ENCODE measurements around the gene HSPB9.

Gene HSPB9

GRCh38 chr17:42130310-42130936 is 7.8 kb downstream of the HSPB9 start:
- no peak overlapping the region for H3K4me2 ChIP-seq (ENCODE audit: low read length)
- no peak overlapping the region for H3K9ac ChIP-seq
- no peaks in the 10 kb centered on the region for H3K9me3 ChIP-seq (ENCODE audit: control insufficient read depth, low read length)
- no peaks in the 10 kb centered on the region for H3K36me3 ChIP-seq (ENCODE audit: control insufficient read depth, insufficient read depth, low read length)
- H3K27ac ChIP-seq: peak overlapping the region; percentile 46
- no peak overlapping the region for H2AFZ ChIP-seq
- H3K4me1 ChIP-seq: peaks cover 15% of the 10 kb centered on the region
- H3K4me3 ChIP-seq (ENCODE audit: low read depth, low read length): no peak overlapping the region
- no peak for TF ChIP-seq CTCF (IDR thresholded peaks at IDR 0.05)
- no peaks in the 10 kb centered on the region for H3K27me3 ChIP-seq (ENCODE audit: control insufficient read depth, insufficient read depth, low read length)
- peaks cover 12% of the 10 kb centered on the region for H3K79me2 ChIP-seq

- Histone ChIP-seq H3K27me3 (ENCODE audit: control insufficient read depth, insufficient read depth, low read length) (no peaks in the 10 kb centered on the region), H3K4me2 (ENCODE audit: low read length) (no peak overlapping the region), H3K79me2 (peaks cover 17% of the 10 kb centered on the region), H2AFZ (no peak overlapping the region), H3K4me1 (peaks cover 21% of the 10 kb centered on the region), H3K27ac (peak overlapping the region; percentile 46), H3K36me3 (ENCODE audit: control insufficient read depth, insufficient read depth, low read length) (no peaks in the 10 kb centered on the region), H3K9me3 (ENCODE audit: control insufficient read depth, low read length) (no peaks in the 10 kb centered on the region), H3K9ac (no peak overlapping the region), H3K4me3 (ENCODE audit: low read depth, low read length) (no peak overlapping the region)
- TF ChIP-seq CTCF (IDR thresholded peaks at IDR 0.05): no peak
Observed at GRCh38 chr17:42131232-42131631, 8.6 kb downstream of the HSPB9 start.

GRCh38 chr17:42131981-42132432 is 9.4 kb downstream of the HSPB9 start:
- Histone ChIP-seq H3K4me3 (ENCODE audit: low read depth, low read length) (no peak overlapping the region), H3K9me3 (ENCODE audit: control insufficient read depth, low read length) (no peaks in the 10 kb centered on the region), H2AFZ (no peak overlapping the region), H3K4me1 (peaks cover 22% of the 10 kb centered on the region), H3K27ac (peak overlapping the region; percentile 46), H3K36me3 (ENCODE audit: control insufficient read depth, insufficient read depth, low read length) (no peaks in the 10 kb centered on the region), H3K4me2 (ENCODE audit: low read length) (no peak overlapping the region), H3K79me2 (peaks cover 24% of the 10 kb centered on the region), H3K27me3 (ENCODE audit: control insufficient read depth, insufficient read depth, low read length) (no peaks in the 10 kb centered on the region), H3K9ac (no peak overlapping the region)
- no peak for TF ChIP-seq CTCF (IDR thresholded peaks at IDR 0.05)

- no peak overlapping the region for H3K4me3 ChIP-seq (ENCODE audit: low read depth, low read length)
- H3K27ac ChIP-seq: peak overlapping the region; percentile 40
Observed at GRCh38 chr17:42132941-42133340, 10.3 kb downstream of the HSPB9 start.

More at GRCh38 chr17:42132941-42133340, 10.3 kb downstream of the HSPB9 start:
- no peak overlapping the region for H2AFZ ChIP-seq
- H3K79me2 ChIP-seq: peaks cover 30% of the 10 kb centered on the region
- TF ChIP-seq CTCF (IDR thresholded peaks at IDR 0.05): no peak
- no peaks in the 10 kb centered on the region for H3K27me3 ChIP-seq (ENCODE audit: control insufficient read depth, insufficient read depth, low read length)
- H3K36me3 ChIP-seq (ENCODE audit: control insufficient read depth, insufficient read depth, low read length): no peaks in the 10 kb centered on the region
- peaks cover 22% of the 10 kb centered on the region for H3K4me1 ChIP-seq
- H3K4me2 ChIP-seq (ENCODE audit: low read length): peak overlapping the region; percentile 3
- no peak overlapping the region for H3K9ac ChIP-seq
- no peaks in the 10 kb centered on the region for H3K9me3 ChIP-seq (ENCODE audit: control insufficient read depth, low read length)

Measured in parathyroid adenoma (tissue), 2 donors.